CD14-positive monocyte (primary cell): ENCODE measurements around the gene UBQLN3. TPM values are rescaled to one million over a fixed set of nuclear protein-coding genes. Genes with fewer than 3 reads are reported as not detected.

ENCODE experiments used
- DNase-seq, 3 donors: peaks; one replicate each; pipeline ENCODE4 v3.0.0-alpha.2; 2011 to 2022
- H2AFZ ChIP-seq: 2 replicates; pipeline ENCODE4 v1.6.0; 2012; ENCODE audit warnings: mild to moderate bottlenecking, low read depth, low read length, inconsistent platforms; ENCODE audit not compliant: insufficient read depth, poor library complexity, severe bottlenecking
- H3K27ac ChIP-seq, 2 donors: 1 replicate in 1 of 2; 2 replicates in 1 of 2; pipeline ENCODE4 v1.5.1; 2012 to 2013; ENCODE audit warnings: low read length in 2 of 2, control low read depth in 1 of 2, inconsistent platforms in 1 of 2, low read depth in 1 of 2, mild to moderate bottlenecking in 1 of 2
- H3K27me3 ChIP-seq, 2 donors: one replicate each; pipeline versions ENCODE4 v1.6.0 to v1.6.1; 2011 to 2013; ENCODE audit warnings: low read length in 2 of 2; ENCODE audit not compliant: control insufficient read depth in 2 of 2, insufficient read depth in 2 of 2
- H3K36me3 ChIP-seq, 2 donors: replicated peaks in 1 of 2; 1 replicate in 1 of 2; 2 replicates in 1 of 2; pipeline versions ENCODE4 v1.5.1 to v1.6.1; 2012 to 2013; ENCODE audit warnings: low read length in 2 of 2, control low read depth in 1 of 2, inconsistent platforms in 1 of 2, mild to moderate bottlenecking in 1 of 2; ENCODE audit not compliant: insufficient read depth in 2 of 2, control insufficient read depth in 1 of 2
- H3K4me1 ChIP-seq, 2 donors: 1 replicate in 1 of 2; 2 replicates in 1 of 2; pipeline versions ENCODE4 v1.5.1 to v1.6.1; 2012 to 2013; ENCODE audit warnings: low read length in 2 of 2, control low read depth in 1 of 2, inconsistent platforms in 1 of 2, mild to moderate bottlenecking in 1 of 2, moderate library complexity in 1 of 2; ENCODE audit not compliant: insufficient read depth in 2 of 2, control insufficient read depth in 1 of 2
- H3K4me2 ChIP-seq: replicated peaks from 2 replicates; pipeline ENCODE3; 2012; ENCODE audit warnings: low read length, moderate library complexity, mild to moderate bottlenecking; ENCODE audit not compliant: poor library complexity, severe bottlenecking; ENCODE audit errors: extremely low read depth
- H3K4me3 ChIP-seq, 3 experiments: fragments of 200-600 bp in 1 of 3; sonication (generic) in 1 of 3; replicated peaks in 1 of 3; 1 replicate in 2 of 3; 2 replicates in 1 of 3; pipeline ENCODE4 v1.5.1; 2011 to 2013; ENCODE audit warnings: low read length in 3 of 3, mild to moderate bottlenecking in 3 of 3, control low read depth in 2 of 3, low read depth in 2 of 3, inconsistent platforms in 1 of 3, moderate library complexity in 1 of 3
- H3K79me2 ChIP-seq: 2 replicates; pipeline ENCODE4 v1.6.0; 2012; ENCODE audit warnings: mild to moderate bottlenecking, control low read depth, inconsistent platforms, low read length, moderate library complexity; ENCODE audit not compliant: insufficient read depth
- H3K9ac ChIP-seq: 2 replicates; pipeline ENCODE4 v1.6.0; 2017; ENCODE audit warnings: low read length, mild to moderate bottlenecking; ENCODE audit not compliant: insufficient read depth, poor library complexity, severe bottlenecking
- H3K9me3 ChIP-seq, 2 donors: replicated peaks in 1 of 2; 1 replicate in 1 of 2; 2 replicates in 1 of 2; pipeline versions ENCODE4 v1.5.1 to v1.6.1; 2012 to 2013; ENCODE audit warnings: low read length in 2 of 2, control low read depth in 1 of 2; ENCODE audit not compliant: control insufficient read depth in 1 of 2, insufficient read depth in 1 of 2
- H4K20me1 ChIP-seq: 2 replicates; pipeline ENCODE4 v1.6.0; 2012; ENCODE audit warnings: mild to moderate bottlenecking, low read length, control low read depth, moderate library complexity; ENCODE audit not compliant: insufficient read depth
- H3K27ac Mint-ChIP-seq, 7 donors: one replicate each; pipeline ENCODE4 v1.8.0; 2020; ENCODE audit warnings: mild to moderate bottlenecking in 7 of 7, mixed read lengths in 7 of 7, moderate library complexity in 6 of 7, inconsistent platforms in 2 of 7
- H3K27me3 Mint-ChIP-seq, 3 donors: one replicate each; pipeline ENCODE4 v1.8.0; 2021 to 2022; ENCODE audit warnings: low read depth in 3 of 3, mild to moderate bottlenecking in 3 of 3, mixed read lengths in 3 of 3, moderate library complexity in 3 of 3, inconsistent platforms in 1 of 3
- H3K36me3 Mint-ChIP-seq, 2 donors: one replicate each; pipeline ENCODE4 v1.8.0; 2020; ENCODE audit warnings: mixed read lengths in 2 of 2, inconsistent platforms in 1 of 2, mild to moderate bottlenecking in 1 of 2
- H3K4me1 Mint-ChIP-seq: one replicate; pipeline ENCODE4 v1.8.0; 2020; ENCODE audit warnings: mild to moderate bottlenecking, mixed read lengths
- H3K4me3 Mint-ChIP-seq, 2 donors: one replicate each; pipeline ENCODE4 v1.8.0; 2020; ENCODE audit warnings: mild to moderate bottlenecking in 2 of 2, mixed read lengths in 2 of 2, moderate library complexity in 1 of 2
- H3K9me3 Mint-ChIP-seq, 7 donors: one replicate each; pipeline ENCODE4 v1.8.0; 2020 to 2022; ENCODE audit warnings: mixed read lengths in 7 of 7, mild to moderate bottlenecking in 6 of 7, moderate library complexity in 6 of 7, inconsistent platforms in 2 of 7
- WGBS: methylation state at CpG from one replicate; pipeline ENCODE4 v1.1.5; 2013; ENCODE audit warnings: missing lambda C conversion rate; ENCODE audit not compliant: insufficient coverage; 5-methylcytosine and 5-hydroxymethylcytosine counted together
- intact Hi-C, 2 donors: fragments of 100-400 bp; cut with micrococcal nuclease; formaldehyde crosslinking; loops; one replicate each; pipeline versions ENCODE4 v1.15.0 to v1.15.1; 2023
- polyA plus RNA-seq, 3 donors: library from polyadenylated mRNA; depleted of rRNA in 1 of 3; unstranded in 2 of 3; stranded (reverse) in 1 of 3; fragments of 300-500 nt in 2 of 3; fragments of >200 nt in 1 of 3; fragmentation: Illumina TruSeq in 2 of 3; gene quantifications; 1 replicate in 2 of 3; 2 replicates in 1 of 3; pipeline ENCODE4 v1.2.3, GENCODE V29; 2012 to 2021
- TF ChIP-seq, protein P1 (sequence below): fragments of 200-600 bp; IDR thresholded peaks from one replicate; pipeline ENCODE4 v1.8.0; 2022; ENCODE audit warnings: antibody characterized with exemption, mild to moderate bottlenecking

UBQLN3 gene
- polyA plus RNA-seq, 3 donors: not detected

DNA sequence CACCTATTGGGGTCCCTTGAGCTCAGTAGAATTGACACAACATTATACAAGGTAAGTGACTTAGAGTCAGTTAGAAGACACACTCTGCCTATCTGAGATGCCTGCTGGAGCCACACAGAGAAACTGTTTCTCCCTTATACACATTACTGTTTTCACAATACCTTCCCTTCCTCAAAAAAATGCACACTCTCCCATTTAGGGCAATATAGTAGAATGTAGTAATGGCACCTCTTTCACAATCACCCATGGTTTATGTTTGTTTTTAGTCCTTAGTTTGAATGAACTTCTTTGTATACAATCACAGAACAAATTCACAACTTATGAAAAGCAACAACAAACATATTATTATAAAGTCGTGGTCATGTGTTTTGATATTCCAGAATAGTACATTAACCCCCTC is 24.3 kb upstream of the UBQLN3 start:
- no peak overlapping the region for H3K4me2 ChIP-seq
- no peak overlapping the region for H3K9ac ChIP-seq
- no peak overlapping the region for H3K4me3 Mint-ChIP-seq
- no peaks in the 10 kb centered on the region for H3K36me3 ChIP-seq
- no peak overlapping the region for H3K27ac Mint-ChIP-seq
- TF ChIP-seq, protein P1, sequence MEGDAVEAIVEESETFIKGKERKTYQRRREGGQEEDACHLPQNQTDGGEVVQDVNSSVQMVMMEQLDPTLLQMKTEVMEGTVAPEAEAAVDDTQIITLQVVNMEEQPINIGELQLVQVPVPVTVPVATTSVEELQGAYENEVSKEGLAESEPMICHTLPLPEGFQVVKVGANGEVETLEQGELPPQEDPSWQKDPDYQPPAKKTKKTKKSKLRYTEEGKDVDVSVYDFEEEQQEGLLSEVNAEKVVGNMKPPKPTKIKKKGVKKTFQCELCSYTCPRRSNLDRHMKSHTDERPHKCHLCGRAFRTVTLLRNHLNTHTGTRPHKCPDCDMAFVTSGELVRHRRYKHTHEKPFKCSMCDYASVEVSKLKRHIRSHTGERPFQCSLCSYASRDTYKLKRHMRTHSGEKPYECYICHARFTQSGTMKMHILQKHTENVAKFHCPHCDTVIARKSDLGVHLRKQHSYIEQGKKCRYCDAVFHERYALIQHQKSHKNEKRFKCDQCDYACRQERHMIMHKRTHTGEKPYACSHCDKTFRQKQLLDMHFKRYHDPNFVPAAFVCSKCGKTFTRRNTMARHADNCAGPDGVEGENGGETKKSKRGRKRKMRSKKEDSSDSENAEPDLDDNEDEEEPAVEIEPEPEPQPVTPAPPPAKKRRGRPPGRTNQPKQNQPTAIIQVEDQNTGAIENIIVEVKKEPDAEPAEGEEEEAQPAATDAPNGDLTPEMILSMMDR: no peak
- no peak for DNase-seq
- no peaks in the 10 kb centered on the region for H3K79me2 ChIP-seq
- H4K20me1 ChIP-seq: no peaks in the 10 kb centered on the region
- no peaks in the 10 kb centered on the region for H3K27me3 ChIP-seq
- H3K4me3 ChIP-seq: no peak overlapping the region
- H3K4me1 ChIP-seq: no peaks in the 10 kb centered on the region
- peaks cover 0 to 10% (median 3%) of the 10 kb centered on the region in 7 donors for H3K9me3 Mint-ChIP-seq
- peaks cover 6% of the 10 kb centered on the region for H3K4me1 Mint-ChIP-seq
- H3K27me3 Mint-ChIP-seq: no peaks in the 10 kb centered on the region
- H2AFZ ChIP-seq: no peak overlapping the region
- no peaks in the 10 kb centered on the region for H3K36me3 Mint-ChIP-seq
- H3K27ac ChIP-seq: no peak overlapping the region
- no CpG with 5 or more reads among the region's 1 CpG for WGBS
- intact Hi-C loops: no loop called here
- H3K9me3 ChIP-seq: no peaks in the 10 kb centered on the region

DNA sequence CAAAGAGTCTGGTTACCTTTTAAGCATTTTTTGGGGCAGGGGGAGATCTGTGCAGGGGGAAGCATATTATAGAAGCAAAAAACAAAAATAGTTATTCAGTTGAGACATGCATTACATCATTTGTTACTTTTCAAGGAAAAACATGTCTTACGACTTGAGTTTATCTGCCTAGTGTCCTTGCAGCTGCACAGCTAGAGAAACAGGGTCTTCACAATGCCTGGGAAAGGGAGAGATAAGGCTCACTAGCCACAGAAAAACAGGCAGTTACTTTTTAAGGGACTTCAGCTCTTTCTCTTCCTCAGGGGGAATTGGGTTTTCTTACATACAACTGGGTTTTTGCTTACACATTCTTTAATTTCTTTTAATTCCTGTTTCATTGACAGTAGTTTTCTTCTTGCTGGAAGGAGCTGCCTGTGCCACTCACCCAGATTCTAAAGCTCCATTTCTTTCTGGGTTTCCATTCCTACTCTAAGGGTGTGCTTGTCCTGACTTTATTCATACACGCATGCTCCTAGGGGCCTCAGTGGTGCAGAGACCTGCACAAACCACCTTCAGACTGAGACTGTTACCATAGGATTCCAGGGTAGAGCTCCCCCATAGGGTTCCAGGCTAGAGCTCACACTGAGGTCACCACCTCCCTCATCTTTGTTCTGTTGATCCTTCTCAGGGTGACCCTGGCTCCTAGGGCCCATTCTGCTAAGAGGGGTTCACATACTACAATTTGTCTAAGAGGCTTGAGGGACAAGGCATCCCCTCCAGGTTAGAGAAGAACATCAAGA is 21.5 kb upstream of the UBQLN3 start:
- no peak overlapping the region for H3K9ac ChIP-seq
- no peaks in the 10 kb centered on the region for H4K20me1 ChIP-seq
- peaks cover 6% of the 10 kb centered on the region for H3K4me1 Mint-ChIP-seq
- no peak for DNase-seq
- WGBS: 97% methylated on average over 2 of the region's 2 CpGs
- no peaks in the 10 kb centered on the region for H3K27me3 ChIP-seq
- H3K4me2 ChIP-seq: no peak overlapping the region
- H3K36me3 ChIP-seq: no peaks in the 10 kb centered on the region
- intact Hi-C loops: no loop called here
- H3K4me1 ChIP-seq: no peaks in the 10 kb centered on the region
- no peak overlapping the region for H2AFZ ChIP-seq
- H3K36me3 Mint-ChIP-seq: no peaks in the 10 kb centered on the region
- no peaks in the 10 kb centered on the region for H3K27me3 Mint-ChIP-seq
- H3K79me2 ChIP-seq: no peaks in the 10 kb centered on the region
- no peak overlapping the region for H3K4me3 ChIP-seq
- TF ChIP-seq, protein P1: no peak
- H3K9me3 Mint-ChIP-seq: peaks cover 0 to 9% (median 0%) of the 10 kb centered on the region in 7 donors
- no peaks in the 10 kb centered on the region for H3K9me3 ChIP-seq
- H3K27ac Mint-ChIP-seq: no peak overlapping the region
- no peak overlapping the region for H3K27ac ChIP-seq
- no peak overlapping the region for H3K4me3 Mint-ChIP-seq
